GM11168 (cell line): ENCODE data around the gene PTTG2.
"Not testable (repeated sequence)": the region's sequence is repeated elsewhere in the genome, so short reads cannot be mapped to it uniquely, and the experiment has no call there.

ENCODE experiments used
- in situ Hi-C: fragments of 300-500 bp; cut with MboI; formaldehyde crosslinking; loops from one replicate; pipeline ENCODE4 v1.12.0; 2022; ENCODE audit warnings: low sequenced_read_pairs; ENCODE audit not compliant: unreplicated experiment

Gene PTTG2

GRCh38 chr4:37960098-37960497 lies at the start of gene PTTG2:
PTTG2 (plus strand) TSS chr4:37960398; CDS start chr4:37960435, 37 bp downstream.
- in situ Hi-C loops = no loop called here

GRCh38 chr4:37914539-37914938 lies 45.7 kb upstream of the PTTG2 start:
- in situ Hi-C loops = no loop called here

- in situ Hi-C loops = no loop called here
Observed at GRCh38 chr4:37917388-37917787, 42.8 kb upstream of the PTTG2 start.

GRCh38 chr4:37918653-37919052 lies 41.5 kb upstream of the PTTG2 start:
- in situ Hi-C loops = no loop called here

GRCh38 chr4:37922328-37922727 lies 37.9 kb upstream of the PTTG2 start:
- in situ Hi-C loops = no loop called here

- in situ Hi-C loops = not testable (repeated sequence)
Observed at GRCh38 chr4:37923089-37923488, 37.1 kb upstream of the PTTG2 start.

- in situ Hi-C loops = no loop called here
Observed at GRCh38 chr4:37924946-37925345, 35.3 kb upstream of the PTTG2 start.

GRCh38 chr4:37927434-37927833 lies 32.8 kb upstream of the PTTG2 start:
- in situ Hi-C loops = no loop called here

- in situ Hi-C loops = no loop called here
Observed at GRCh38 chr4:37928426-37929416, 31.5 kb upstream of the PTTG2 start.

GRCh38 chr4:37934096-37934495 lies 26.1 kb upstream of the PTTG2 start:
- in situ Hi-C loops = no loop called here

- in situ Hi-C loops = no loop called here
Observed at GRCh38 chr4:37934609-37935008, 25.6 kb upstream of the PTTG2 start.

- in situ Hi-C loops = no loop called here
Observed at GRCh38 chr4:37935026-37935425, 25.2 kb upstream of the PTTG2 start.

- in situ Hi-C loops = no loop called here
Observed at GRCh38 chr4:37936889-37937498, 23.2 kb upstream of the PTTG2 start.

- in situ Hi-C loops = no loop called here
Observed at GRCh38 chr4:37938208-37938607, 22.0 kb upstream of the PTTG2 start.

- in situ Hi-C loops = no loop called here
Observed at GRCh38 chr4:37946503-37947179, 13.6 kb upstream of the PTTG2 start.

- in situ Hi-C loops = no loop called here
Observed at GRCh38 chr4:37948542-37948941, 11.7 kb upstream of the PTTG2 start.

- in situ Hi-C loops = no loop called here
Observed at GRCh38 chr4:37949636-37950426, 10.4 kb upstream of the PTTG2 start.

GRCh38 chr4:37951461-37952352 lies 8.5 kb upstream of the PTTG2 start:
- in situ Hi-C loops = no loop called here

GRCh38 chr4:37953156-37953555 lies 7.0 kb upstream of the PTTG2 start:
- in situ Hi-C loops = no loop called here
